OCI-LY1 (cell line): ENCODE data around the gene IKZF2.

Experiments used
- H2AFZ ChIP-seq: fragments of 200-600 bp; sonication (generic), shearing (Covaris generic); 2 replicates; pipeline ENCODE4 v1.6.0; 2014; ENCODE audit warnings: antibody characterized with exemption, mild to moderate bottlenecking, low read length
- H3F3A ChIP-seq: fragments of 200-600 bp; sonication (generic), shearing (Covaris generic); 2 replicates; pipeline ENCODE4 v1.6.0; 2014; ENCODE audit warnings: mild to moderate bottlenecking, antibody characterized with exemption, low read length, moderate library complexity; ENCODE audit not compliant: insufficient read depth
- H3K27ac ChIP-seq: fragments of 200-600 bp; sonication (generic); 2 replicates; pipeline ENCODE4 v1.5.1; 2014; ENCODE audit warnings: low read length, mixed run types, mild to moderate bottlenecking, low read depth; ENCODE audit not compliant: poor library complexity, severe bottlenecking
- H3K27me3 ChIP-seq: fragments of 200-600 bp; sonication (generic); 2 replicates; pipeline ENCODE4 v1.6.0; 2014; ENCODE audit warnings: antibody characterized with exemption, mild to moderate bottlenecking, low read length, moderate library complexity; ENCODE audit not compliant: insufficient read depth
- H3K36me3 ChIP-seq: fragments of 200-600 bp; sonication (generic); 2 replicates; pipeline ENCODE4 v1.6.1; 2014; ENCODE audit warnings: mild to moderate bottlenecking, antibody characterized with exemption, low read length, moderate library complexity, mixed read lengths; ENCODE audit not compliant: insufficient read depth
- H3K4me1 ChIP-seq: fragments of 200-600 bp; sonication (generic); 2 replicates; pipeline ENCODE4 v1.5.1; 2014; ENCODE audit warnings: mild to moderate bottlenecking, low read length, moderate library complexity; ENCODE audit not compliant: insufficient read depth, severe bottlenecking
- H3K4me2 ChIP-seq: fragments of 200-600 bp; sonication (generic), shearing (Covaris generic); 2 replicates; pipeline ENCODE4 v1.6.1; 2014; ENCODE audit warnings: low read length
- H3K4me3 ChIP-seq: fragments of 200-600 bp; sonication (generic); 2 replicates; pipeline ENCODE4 v1.5.1; 2014; ENCODE audit warnings: low read length, low read depth, mild to moderate bottlenecking, mixed read lengths; ENCODE audit not compliant: poor library complexity, severe bottlenecking
- H3K79me2 ChIP-seq: fragments of 200-600 bp; shearing (Covaris generic); 2 replicates; pipeline ENCODE4 v1.6.1; 2016; ENCODE audit warnings: mixed run types, low read length, mixed read lengths; ENCODE audit not compliant: insufficient read depth
- H3K9ac ChIP-seq: fragments of 200-600 bp; sonication (generic), shearing (Covaris generic); 2 replicates; pipeline ENCODE4 v1.6.1; 2014; ENCODE audit warnings: mild to moderate bottlenecking, low read length, mixed read lengths
- H3K9me2 ChIP-seq: fragments of 200-600 bp; sonication (generic), shearing (Covaris generic); 2 replicates; pipeline ENCODE4 v1.6.1; 2014; ENCODE audit warnings: low read depth, mild to moderate bottlenecking, low read length, mixed read lengths
- H3K9me3 ChIP-seq: fragments of 200-600 bp; shearing (Covaris generic); 2 replicates; pipeline ENCODE4 v1.6.1; 2014; ENCODE audit warnings: low read length, mixed read lengths
- H4K20me1 ChIP-seq: fragments of 200-600 bp; sonication (generic), shearing (Covaris generic); 2 replicates; pipeline ENCODE4 v1.6.0; 2016; ENCODE audit warnings: mild to moderate bottlenecking, low read length; ENCODE audit not compliant: insufficient read depth
- EZH2 ChIP-seq: fragments of 200-600 bp; sonication (generic), shearing (Covaris generic); IDR thresholded peaks from 2 replicates; pipeline ENCODE4 v1.8.0; 2017; ENCODE audit warnings: borderline replicate concordance, mixed run types, mild to moderate bottlenecking, antibody characterized with exemption, low read length, moderate library complexity, mixed read lengths
- TF ChIP-seq, protein P1 (sequence below): fragments of 200-600 bp; sonication (generic), shearing (Covaris generic); IDR thresholded peaks from 2 replicates; pipeline ENCODE4 v1.5.1; 2017; ENCODE audit warnings: mild to moderate bottlenecking, antibody characterized with exemption, low read length, moderate library complexity, mixed read lengths

IKZF2 gene

DNA sequence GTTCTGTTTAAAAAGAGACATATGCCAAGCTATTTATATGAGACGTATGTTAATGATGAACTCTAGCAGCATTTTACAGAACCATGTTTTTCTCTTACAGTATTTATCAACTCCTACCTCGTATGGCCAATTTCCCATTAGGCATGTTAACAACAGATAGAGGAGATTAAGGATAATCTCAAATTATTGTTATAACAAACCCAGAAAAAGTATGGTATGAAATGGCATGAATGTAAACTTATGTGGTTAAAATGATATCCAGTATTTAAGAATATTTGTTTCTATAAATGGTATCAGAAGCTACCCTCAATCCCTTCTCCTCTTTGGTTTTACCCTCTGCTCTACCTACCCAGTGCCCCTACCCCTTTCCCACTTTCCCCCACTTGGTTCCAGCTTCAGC, 132.0 kb downstream of the IKZF2 start:
- no peaks in the 10 kb centered on the region for H3K9me2 ChIP-seq
- no peaks in the 10 kb centered on the region for H3K27me3 ChIP-seq
- no peak overlapping the region for H2AFZ ChIP-seq
- H3K9ac ChIP-seq = no peak overlapping the region
- no peaks in the 10 kb centered on the region for H3K4me1 ChIP-seq
- 0 out of 2 replicates have a peak, but pooled peaks cover 4% of the 10 kb centered on the region for H3F3A ChIP-seq
- TF ChIP-seq, protein P1, sequence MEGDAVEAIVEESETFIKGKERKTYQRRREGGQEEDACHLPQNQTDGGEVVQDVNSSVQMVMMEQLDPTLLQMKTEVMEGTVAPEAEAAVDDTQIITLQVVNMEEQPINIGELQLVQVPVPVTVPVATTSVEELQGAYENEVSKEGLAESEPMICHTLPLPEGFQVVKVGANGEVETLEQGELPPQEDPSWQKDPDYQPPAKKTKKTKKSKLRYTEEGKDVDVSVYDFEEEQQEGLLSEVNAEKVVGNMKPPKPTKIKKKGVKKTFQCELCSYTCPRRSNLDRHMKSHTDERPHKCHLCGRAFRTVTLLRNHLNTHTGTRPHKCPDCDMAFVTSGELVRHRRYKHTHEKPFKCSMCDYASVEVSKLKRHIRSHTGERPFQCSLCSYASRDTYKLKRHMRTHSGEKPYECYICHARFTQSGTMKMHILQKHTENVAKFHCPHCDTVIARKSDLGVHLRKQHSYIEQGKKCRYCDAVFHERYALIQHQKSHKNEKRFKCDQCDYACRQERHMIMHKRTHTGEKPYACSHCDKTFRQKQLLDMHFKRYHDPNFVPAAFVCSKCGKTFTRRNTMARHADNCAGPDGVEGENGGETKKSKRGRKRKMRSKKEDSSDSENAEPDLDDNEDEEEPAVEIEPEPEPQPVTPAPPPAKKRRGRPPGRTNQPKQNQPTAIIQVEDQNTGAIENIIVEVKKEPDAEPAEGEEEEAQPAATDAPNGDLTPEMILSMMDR = no peak
- no peak for TF ChIP-seq EZH2
- no peak overlapping the region for H3K27ac ChIP-seq
- no peak overlapping the region for H3K4me2 ChIP-seq
- no peak overlapping the region for H3K4me3 ChIP-seq
- no peaks in the 10 kb centered on the region for H3K9me3 ChIP-seq
- H3K36me3 ChIP-seq = peaks cover 97% of the 10 kb centered on the region
- H4K20me1 ChIP-seq = no peaks in the 10 kb centered on the region
- H3K79me2 ChIP-seq = no peaks in the 10 kb centered on the region

- no peak overlapping the region for H2AFZ ChIP-seq
- 0 out of 2 replicates have a peak, but pooled peaks cover 4% of the 10 kb centered on the region for H3F3A ChIP-seq
- no peaks in the 10 kb centered on the region for H3K4me1 ChIP-seq
- H4K20me1 ChIP-seq = no peaks in the 10 kb centered on the region
- no peaks in the 10 kb centered on the region for H3K9me3 ChIP-seq
- no peaks in the 10 kb centered on the region for H3K79me2 ChIP-seq
- peaks cover 99% of the 10 kb centered on the region for H3K36me3 ChIP-seq
- no peaks in the 10 kb centered on the region for H3K9me2 ChIP-seq
- no peak overlapping the region for H3K27ac ChIP-seq
- H3K9ac ChIP-seq = no peak overlapping the region
- no peak overlapping the region for H3K4me3 ChIP-seq
- no peak overlapping the region for H3K4me2 ChIP-seq
- TF ChIP-seq EZH2 = no peak
- TF ChIP-seq, protein P1 = no peak
- no peaks in the 10 kb centered on the region for H3K27me3 ChIP-seq
These were observed 133.0 kb downstream of the IKZF2 start for GRCh38 chr2:213018340-213018901.

DNA sequence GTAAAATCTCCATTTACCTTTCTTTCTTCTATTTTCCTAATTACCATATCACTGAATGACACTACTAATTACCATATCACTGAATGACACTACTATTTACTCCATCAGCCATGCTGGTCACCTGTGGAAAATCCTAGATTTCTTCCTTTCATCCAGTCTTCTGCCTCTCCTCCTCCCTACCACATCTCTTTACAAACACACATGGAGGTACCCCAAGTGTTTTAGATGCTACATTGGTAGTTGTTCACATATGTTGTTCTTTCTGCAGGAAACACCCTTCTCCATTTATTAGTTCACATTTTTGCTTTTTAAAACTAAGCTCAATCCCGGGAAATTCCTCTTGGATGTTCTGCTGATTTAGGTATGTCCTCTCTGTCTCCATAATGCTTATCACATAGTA, 134.0 kb downstream of the IKZF2 start:
- Histone ChIP-seq H3K9ac (no peak overlapping the region), H3K4me1 (no peaks in the 10 kb centered on the region), H4K20me1 (no peaks in the 10 kb centered on the region), H3K79me2 (no peaks in the 10 kb centered on the region), H3K4me3 (no peak overlapping the region), H2AFZ (no peak overlapping the region), H3K9me2 (no peaks in the 10 kb centered on the region), H3F3A (no peaks in the 10 kb centered on the region), H3K4me2 (no peak overlapping the region), H3K27me3 (no peaks in the 10 kb centered on the region), H3K27ac (no peak overlapping the region), H3K9me3 (no peaks in the 10 kb centered on the region), H3K36me3 (peaks cover 99% of the 10 kb centered on the region)
- TF ChIP-seq, protein P1 = no peak
- TF ChIP-seq EZH2 = no peak
